HCT116 (cell line): Measurements from ENCODE around the gene MED1. TPM values are rescaled to one million over a fixed set of nuclear protein-coding genes. Genes with fewer than 3 reads are reported as not detected.

Source experiments
- ATAC-seq: fragments of 200-7000 bp; cut with Tn5 transposase; 2 replicates; pipeline ENCODE4 v1.9.1; 2020; ENCODE audit warnings: mild to moderate bottlenecking, moderate library complexity
- BruUV-seq: library from RNA; stranded (reverse); fragments of 400-500 nt; replicated peaks from 2 replicates; lab custom pipeline; 2021; lab: Mats Ljungman, UMichigan
- CTCF ChIA-PET: fragments of 300-600 bp; sonication (Branson Sonifier 250); formaldehyde crosslinking; loops from one replicate; lab custom pipeline; 2021; ENCODE audit warnings: antibody characterized with exemption; lab: Charles Lee
- POLR2A ChIA-PET: fragments of 300-600, 350-600 bp; sonication (Branson Sonifier 250); formaldehyde crosslinking; loops from one replicate; lab custom pipeline; 2021; ENCODE audit warnings: antibody characterized with exemption; lab: Charles Lee
- RAD21 ChIA-PET, 2 experiments: fragments of 300-600 bp; sonication (Branson Sonifier 250); formaldehyde crosslinking; loops; one replicate each; lab custom pipeline; 2023; ENCODE audit warnings: low total read pairs in 2 of 2; ENCODE audit not compliant: uncharacterized antibody in 2 of 2, unreplicated experiment in 2 of 2, low non-redundant PET in 1 of 2; lab: Charles Lee
- DNase-seq: peaks from one replicate; pipeline ENCODE4 v3.0.0-alpha.2; 2010; ENCODE audit warnings: low read depth, low spot score
- H2AFZ ChIP-seq: fragments of 200-600 bp; shearing (Covaris generic), sonication (generic); 2 replicates; pipeline ENCODE4 v1.6.1; 2017; ENCODE audit warnings: low read depth, mixed run types, mixed read lengths, antibody characterized with exemption, low read length; ENCODE audit not compliant: poor library complexity, severe bottlenecking
- H3K27ac ChIP-seq: 2 replicates; pipeline ENCODE4 v1.5.1; 2012; ENCODE audit warnings: low read depth, low read length
- H3K27me3 ChIP-seq: fragments of 200-600 bp; sonication (generic); 2 replicates; pipeline ENCODE4 v1.6.1; 2016; ENCODE audit warnings: mixed run types, low read length, mixed read lengths; ENCODE audit not compliant: insufficient read depth
- H3K36me3 ChIP-seq, 2 experiments: fragments of 200-500 bp in 1 of 2; fragments of 200-600 bp in 1 of 2; sonication (Bioruptor generic) in 1 of 2; sonication (generic) in 1 of 2; 2 replicates each; pipeline versions ENCODE4 v1.5.1 to v1.6.1; 2014 to 2016; ENCODE audit warnings: low read length in 2 of 2, inconsistent platforms in 1 of 2, mixed read lengths in 1 of 2, mixed run types in 1 of 2; ENCODE audit not compliant: insufficient read depth in 2 of 2, control insufficient read depth in 1 of 2
- H3K4me1 ChIP-seq, 2 experiments: fragments of 200-600 bp in 1 of 2; sonication (generic) in 1 of 2; 2 replicates each; pipeline versions ENCODE4 v1.5.1 to v1.6.1; 2012 to 2017; ENCODE audit warnings: low read length in 2 of 2, inconsistent platforms in 1 of 2, mild to moderate bottlenecking in 1 of 2, mixed read lengths in 1 of 2, mixed run types in 1 of 2, moderate library complexity in 1 of 2; ENCODE audit not compliant: insufficient read depth in 2 of 2, control insufficient read depth in 1 of 2
- H3K4me2 ChIP-seq: fragments of 200-600 bp; sonication (generic); 2 replicates; pipeline ENCODE4 v1.6.1; 2017; ENCODE audit warnings: mixed run types, low read length, mixed read lengths
- H3K4me3 ChIP-seq, 2 experiments: fragments of 200-600 bp in 1 of 2; sonication (generic) in 1 of 2; replicated peaks in 1 of 2; 2 replicates each; pipeline ENCODE4 v1.5.1; 2011 to 2016; ENCODE audit warnings: low read length in 2 of 2, control low read depth in 1 of 2, low read depth in 1 of 2, mild to moderate bottlenecking in 1 of 2, mixed read lengths in 1 of 2, mixed run types in 1 of 2
- H3K79me2 ChIP-seq: fragments of 200-600 bp; sonication (generic); 2 replicates; pipeline ENCODE4 v1.6.1; 2017; ENCODE audit warnings: mild to moderate bottlenecking, mixed run types, low read length, moderate library complexity, mixed read lengths; ENCODE audit not compliant: insufficient read depth
- H3K9ac ChIP-seq: fragments of 200-600 bp; sonication (generic); 2 replicates; pipeline ENCODE4 v1.6.1; 2016; ENCODE audit warnings: low read length, mixed read lengths
- H3K9me2 ChIP-seq: fragments of 200-600 bp; sonication (generic), shearing (Covaris generic); 2 replicates; pipeline ENCODE4 v1.6.1; 2017; ENCODE audit warnings: mixed run types, mild to moderate bottlenecking, moderate library complexity; ENCODE audit not compliant: insufficient read depth
- H3K9me3 ChIP-seq, 2 experiments: fragments of 200-500 bp in 1 of 2; fragments of 200-600 bp in 1 of 2; sonication (Bioruptor generic) in 1 of 2; sonication (generic) in 1 of 2; 2 replicates each; pipeline ENCODE4 v1.6.1; 2014 to 2017; ENCODE audit warnings: low read length in 2 of 2, mixed read lengths in 2 of 2, inconsistent platforms in 1 of 2, low read depth in 1 of 2, mild to moderate bottlenecking in 1 of 2, mixed run types in 1 of 2, moderate library complexity in 1 of 2; ENCODE audit not compliant: control insufficient read depth in 1 of 2, insufficient read depth in 1 of 2
- H4K20me1 ChIP-seq: fragments of 200-600 bp; sonication (generic), shearing (Covaris generic); 2 replicates; pipeline ENCODE4 v1.6.1; 2017; ENCODE audit warnings: mixed run types, mild to moderate bottlenecking, moderate library complexity; ENCODE audit not compliant: insufficient read depth
- CBX3 ChIP-seq: IDR thresholded peaks from 2 replicates; pipeline ENCODE4 v1.6.1; 2012; ENCODE audit warnings: low read depth
- CTCF ChIP-seq, 3 experiments: fragments of 200-600 bp in 1 of 3; sonication (generic) in 1 of 3; IDR thresholded peaks in 2 of 3; conservative IDR thresholded peaks in 1 of 3; 2 replicates each; pipeline ENCODE4 v1.5.1; 2012 to 2017; ENCODE audit warnings: low read depth in 2 of 3, low read length in 2 of 3, antibody characterized with exemption in 1 of 3, borderline replicate concordance in 1 of 3, control low read depth in 1 of 3, mild to moderate bottlenecking in 1 of 3, mixed read lengths in 1 of 3, mixed run types in 1 of 3, moderate library complexity in 1 of 3; ENCODE audit not compliant: insufficient read depth in 1 of 3
- EGR1 ChIP-seq: IDR thresholded peaks from 2 replicates; pipeline ENCODE4 v1.6.1; 2012; ENCODE audit warnings: low read depth
- ELF1 ChIP-seq: IDR thresholded peaks from 2 replicates; pipeline ENCODE4 v1.6.1; 2012; ENCODE audit warnings: low read depth, borderline replicate concordance
- EZH2phosphoT487 ChIP-seq: fragments of 200-600 bp; IDR thresholded peaks from 2 replicates; pipeline ENCODE4 v1.6.1; 2018; ENCODE audit warnings: antibody characterized with exemption, borderline replicate concordance
- FOSL1 ChIP-seq: IDR thresholded peaks from 2 replicates; pipeline ENCODE4 v1.6.1; 2012; ENCODE audit warnings: low read depth
- JUND ChIP-seq: IDR thresholded peaks from 2 replicates; pipeline ENCODE4 v1.6.1; 2012
- MAX ChIP-seq: IDR thresholded peaks from 2 replicates; pipeline ENCODE4 v1.6.1; 2012
- POLR2A ChIP-seq: IDR thresholded peaks from 2 replicates; pipeline ENCODE4 v1.7.0; 2011; ENCODE audit warnings: borderline replicate concordance; ENCODE audit not compliant: insufficient read depth, insufficient read length; ENCODE audit errors: extremely low read depth
- POLR2AphosphoS5 ChIP-seq: IDR thresholded peaks from 2 replicates; pipeline ENCODE4 v1.6.1; 2011; ENCODE audit warnings: mild to moderate bottlenecking, low read depth, low read length, moderate library complexity
- SP1 ChIP-seq: IDR thresholded peaks from 2 replicates; pipeline ENCODE4 v1.6.1; 2012; ENCODE audit warnings: low read depth
- SRF ChIP-seq: IDR thresholded peaks from 2 replicates; pipeline ENCODE4 v1.6.1; 2012; ENCODE audit warnings: low read depth
- YY1 ChIP-seq: IDR thresholded peaks from 2 replicates; pipeline ENCODE4 v1.6.1; 2011; ENCODE audit warnings: low read length, low read depth, moderate library complexity, mild to moderate bottlenecking; ENCODE audit not compliant: insufficient replicate concordance; ENCODE audit errors: extremely low read depth
- ZFX ChIP-seq: fragments of 450-650 bp; IDR thresholded peaks from 2 replicates; pipeline ENCODE4 v1.6.1; 2017
- intact Hi-C: fragments of 100-400 bp; cut with micrococcal nuclease; formaldehyde crosslinking; loops from 2 replicates; pipeline ENCODE4 v1.10.0; 2022
- total RNA-seq: library from RNA; stranded (reverse); gene quantifications from one replicate; pipeline ENCODE4 v1.2.1, GENCODE V29; 2021; ENCODE audit not compliant: unreplicated experiment
- TF ChIP-seq, protein P1 (sequence below): IDR thresholded peaks from 2 replicates; pipeline ENCODE4 v1.6.1; 2011; ENCODE audit warnings: mild to moderate bottlenecking, low read length, moderate library complexity; ENCODE audit not compliant: insufficient replicate concordance; ENCODE audit errors: extremely low read depth

MED1 gene
- total RNA-seq, 1 experiment from 2014 or later = 55.7 TPM

DNA sequence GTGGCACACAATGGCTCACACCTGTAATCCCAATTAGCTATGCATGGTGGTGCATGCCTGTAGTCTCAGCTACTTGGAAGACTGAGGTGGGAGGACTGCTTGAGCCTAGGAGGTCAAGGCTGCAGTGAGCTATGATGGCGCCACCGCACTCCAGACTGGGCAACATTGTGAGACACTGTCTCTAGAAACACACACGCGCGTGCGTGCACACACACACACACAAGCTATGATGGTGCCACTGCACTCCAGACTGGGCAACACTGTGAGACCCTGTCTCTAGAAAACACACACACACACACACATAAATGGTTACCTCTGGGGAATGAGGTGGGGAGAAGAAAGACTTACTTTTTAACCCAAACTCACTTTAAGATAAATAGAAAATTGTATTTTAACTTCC lies 66.0 kb downstream of the MED1 start:
- H4K20me1 ChIP-seq = no peaks in the 10 kb centered on the region
- H3K27me3 ChIP-seq = no peaks in the 10 kb centered on the region
- DNase-seq (no peak), ATAC-seq (no peak)
- no peak overlapping the region for H3K9ac ChIP-seq
- no TSS peak for BruUV-seq
- no peak overlapping the region for H3K4me3 ChIP-seq
- no peak for TF ChIP-seq POLR2A
- no peak for TF ChIP-seq EZH2phosphoT487
- TF ChIP-seq, protein P1, sequence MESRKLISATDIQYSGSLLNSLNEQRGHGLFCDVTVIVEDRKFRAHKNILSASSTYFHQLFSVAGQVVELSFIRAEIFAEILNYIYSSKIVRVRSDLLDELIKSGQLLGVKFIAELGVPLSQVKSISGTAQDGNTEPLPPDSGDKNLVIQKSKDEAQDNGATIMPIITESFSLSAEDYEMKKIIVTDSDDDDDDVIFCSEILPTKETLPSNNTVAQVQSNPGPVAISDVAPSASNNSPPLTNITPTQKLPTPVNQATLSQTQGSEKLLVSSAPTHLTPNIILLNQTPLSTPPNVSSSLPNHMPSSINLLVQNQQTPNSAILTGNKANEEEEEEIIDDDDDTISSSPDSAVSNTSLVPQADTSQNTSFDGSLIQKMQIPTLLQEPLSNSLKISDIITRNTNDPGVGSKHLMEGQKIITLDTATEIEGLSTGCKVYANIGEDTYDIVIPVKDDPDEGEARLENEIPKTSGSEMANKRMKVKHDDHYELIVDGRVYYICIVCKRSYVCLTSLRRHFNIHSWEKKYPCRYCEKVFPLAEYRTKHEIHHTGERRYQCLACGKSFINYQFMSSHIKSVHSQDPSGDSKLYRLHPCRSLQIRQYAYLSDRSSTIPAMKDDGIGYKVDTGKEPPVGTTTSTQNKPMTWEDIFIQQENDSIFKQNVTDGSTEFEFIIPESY = no peak
- TF ChIP-seq CBX3 = no peak
- TF ChIP-seq ZFX = no peak
- H3K4me1 ChIP-seq = no peaks in the 10 kb centered on the region
- H3K9me3 ChIP-seq = no peaks in the 10 kb centered on the region
- no peaks in the 10 kb centered on the region for H3K9me2 ChIP-seq
- no peaks in the 10 kb centered on the region for H3K36me3 ChIP-seq
- ChIA-PET POLR2A (no interaction called here), RAD21 (no interaction called here), CTCF (no interaction called here)
- no peaks in the 10 kb centered on the region for H3K79me2 ChIP-seq
- H3K27ac ChIP-seq = no peak overlapping the region
- no peak overlapping the region for H3K4me2 ChIP-seq
- H2AFZ ChIP-seq = no peak overlapping the region
- intact Hi-C loops = no loop called here

DNA sequence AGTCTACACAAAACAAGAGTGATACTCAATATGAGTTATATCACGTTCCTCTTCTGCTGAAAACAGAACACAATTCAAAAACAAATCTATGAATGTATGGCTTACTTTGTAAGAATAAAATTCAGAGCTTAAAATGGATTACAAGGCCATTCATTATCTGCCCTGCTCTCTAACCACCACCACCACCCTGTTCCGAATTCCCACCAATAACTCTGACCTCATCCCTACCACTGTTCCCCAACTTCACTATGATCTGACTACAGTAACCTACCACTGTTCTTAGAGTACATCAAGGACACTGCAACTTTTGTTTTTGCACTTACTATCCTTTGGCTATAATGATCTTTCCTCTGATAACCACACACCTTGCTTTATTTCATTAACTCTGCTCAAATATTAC lies 70.9 kb downstream of the MED1 start:
- POLR2A ChIA-PET = no interaction called here
- intact Hi-C loops = no loop called here
- CTCF ChIA-PET = no interaction called here

More for the DNA sequence above, 70.9 kb downstream of the MED1 start:
- Histone ChIP-seq H3K4me2 (no peak overlapping the region), H2AFZ (no peak overlapping the region), H3K9ac (no peak overlapping the region)
- DNase-seq (no peak), ATAC-seq (no peak)
- no peak for TF ChIP-seq EGR1
- TF ChIP-seq YY1 = no peak
- TF ChIP-seq MAX = no peak
- no peak for TF ChIP-seq EZH2phosphoT487
- no peak for TF ChIP-seq CTCF (IDR thresholded peaks at IDR 0.05 in 2 of 3, conservative IDR thresholded peaks at IDR 0.05 in 1 of 3; ENCODE audit: borderline replicate concordance in 1 of 3, insufficient read depth in 1 of 3, low read depth in 2 of 3, low read length in 2 of 3)
- no peak for TF ChIP-seq JUND
- no peak for TF ChIP-seq ZFX
- TF ChIP-seq FOSL1 = no peak
- no peak for TF ChIP-seq SRF
- TF ChIP-seq, protein P1 = no peak
- TF ChIP-seq ELF1 = no peak
- no peak for TF ChIP-seq CBX3
- no peak for TF ChIP-seq POLR2AphosphoS5
- TF ChIP-seq SP1 = no peak
- TF ChIP-seq, all 23 proteins: peak for 0
- H3K9me3 ChIP-seq = no peaks in the 10 kb centered on the region
- no peaks in the 10 kb centered on the region for H4K20me1 ChIP-seq
- no peak overlapping the region for H3K27ac ChIP-seq
- no TSS peak for BruUV-seq
- no peak overlapping the region for H3K4me3 ChIP-seq
- no peaks in the 10 kb centered on the region for H3K9me2 ChIP-seq
- no peaks in the 10 kb centered on the region for H3K36me3 ChIP-seq
- H3K79me2 ChIP-seq = no peaks in the 10 kb centered on the region
- no peaks in the 10 kb centered on the region for H3K27me3 ChIP-seq
- RAD21 ChIA-PET = no interaction called here
- peaks cover 0 to 5% of the 10 kb centered on the region in 2 experiments; a peak in 1 of 4 replicates for H3K4me1 ChIP-seq
